A673 (cell line): ENCODE measurements around the gene COG1. TPM values are rescaled to one million over a fixed set of nuclear protein-coding genes. Genes with fewer than 3 reads are reported as not detected.

Source experiments
- BruUV-seq: library from RNA; stranded (reverse); fragments of 400-500 nt; replicated peaks from 2 replicates; lab custom pipeline; 2021; lab: Mats Ljungman, UMichigan
- CTCF ChIA-PET: fragments of 300-600 bp; sonication (Branson Sonifier 250); formaldehyde crosslinking; loops from one replicate; lab custom pipeline; 2022; ENCODE audit warnings: antibody characterized with exemption; lab: Charles Lee
- POLR2A ChIA-PET: fragments of 300-600 bp; sonication (Branson Sonifier 250); formaldehyde crosslinking; loops from one replicate; lab custom pipeline; 2022; ENCODE audit warnings: antibody characterized with exemption; ENCODE audit not compliant: low non-redundant PET; lab: Charles Lee
- DNase-seq: peaks from one replicate; pipeline ENCODE4 v3.0.0-alpha.2; 2015; ENCODE audit warnings: low spot score
- H3K27ac ChIP-seq: fragments of 200-600 bp; sonication (generic); 2 replicates; pipeline ENCODE4 v1.5.1; 2016; ENCODE audit warnings: mixed run types, low read depth, mild to moderate bottlenecking, mixed read lengths, antibody characterized with exemption, low read length; ENCODE audit not compliant: poor library complexity, severe bottlenecking
- H3K27me3 ChIP-seq: fragments of 200-600 bp; sonication (generic); replicated peaks from 2 replicates; pipeline ENCODE4 v1.6.1; 2017; ENCODE audit warnings: mixed run types, low read depth, mild to moderate bottlenecking, mixed read lengths, antibody characterized with exemption, low read length; ENCODE audit not compliant: insufficient read depth, poor library complexity
- H3K36me3 ChIP-seq: fragments of 200-600 bp; sonication (generic); 2 replicates; pipeline ENCODE4 v1.6.1; 2016; ENCODE audit warnings: mixed run types, mild to moderate bottlenecking, mixed read lengths, antibody characterized with exemption, low read length; ENCODE audit not compliant: insufficient read depth, poor library complexity, severe bottlenecking
- H3K4me1 ChIP-seq: fragments of 200-600 bp; sonication (generic); 2 replicates; pipeline ENCODE4 v1.6.1; 2017; ENCODE audit warnings: mixed run types, mild to moderate bottlenecking, mixed read lengths, antibody characterized with exemption, low read length; ENCODE audit not compliant: insufficient read depth, poor library complexity, severe bottlenecking
- H3K4me3 ChIP-seq: fragments of 200-600 bp; sonication (generic); 2 replicates; pipeline ENCODE4 v1.5.1; 2016; ENCODE audit warnings: low read depth, mixed run types, mild to moderate bottlenecking, mixed read lengths, low read length; ENCODE audit not compliant: poor library complexity, severe bottlenecking
- H3K9me3 ChIP-seq: fragments of 200-600 bp; sonication (generic); 2 replicates; pipeline ENCODE4 v1.6.1; 2016; ENCODE audit warnings: mixed run types, low read depth, mild to moderate bottlenecking, mixed read lengths, antibody characterized with exemption, low read length; ENCODE audit not compliant: poor library complexity, severe bottlenecking
- EZH2 ChIP-seq: fragments of 200-600 bp; sonication (generic); IDR thresholded peaks from 2 replicates; pipeline ENCODE4 v1.6.1; 2017; ENCODE audit warnings: borderline replicate concordance, low read depth, mild to moderate bottlenecking, mixed read lengths, antibody characterized with exemption, low read length; ENCODE audit not compliant: poor library complexity, severe bottlenecking
- intact Hi-C: fragments of 100-400 bp; cut with micrococcal nuclease; formaldehyde crosslinking; loops from one replicate; pipeline ENCODE4 v1.10.0; 2022; ENCODE audit not compliant: unreplicated experiment
- total RNA-seq: library from RNA; stranded (reverse); gene quantifications from 2 replicates; pipeline ENCODE4 v1.2.3, GENCODE V29; 2021
- TF ChIP-seq, protein P1 (sequence below): fragments of 300-800, 200-600 bp; sonication (generic); conservative IDR thresholded peaks from 2 replicates; pipeline ENCODE4 v1.5.1; 2017; ENCODE audit warnings: low read depth, mild to moderate bottlenecking, antibody characterized with exemption, low read length, moderate library complexity, mixed read lengths

The COG1 gene
- total RNA-seq, 1 experiment from 2014 or later = 32.2 TPM

DNA sequence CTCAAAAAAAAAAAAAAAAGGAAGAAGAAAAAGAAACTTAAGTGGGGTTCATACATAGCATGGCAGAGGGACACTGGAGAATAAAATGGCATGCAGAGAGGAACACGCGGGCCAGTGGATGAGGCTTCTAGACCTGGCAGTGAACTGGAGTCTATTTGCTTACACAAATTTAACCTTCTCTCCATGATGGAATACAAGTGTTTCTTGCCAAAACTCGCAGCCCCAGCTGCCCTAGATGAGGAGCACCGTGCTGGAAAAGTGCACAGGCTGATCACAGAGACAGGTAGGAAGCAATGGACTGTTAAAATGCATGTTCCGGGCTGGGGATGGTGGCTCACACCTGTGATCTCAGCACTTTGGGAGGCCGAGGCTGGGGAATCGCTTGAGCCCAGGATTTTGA, 18.7 kb upstream of the COG1 start:
- CTCF ChIA-PET = no interaction called here
- intact Hi-C loops = no loop called here

DNA sequence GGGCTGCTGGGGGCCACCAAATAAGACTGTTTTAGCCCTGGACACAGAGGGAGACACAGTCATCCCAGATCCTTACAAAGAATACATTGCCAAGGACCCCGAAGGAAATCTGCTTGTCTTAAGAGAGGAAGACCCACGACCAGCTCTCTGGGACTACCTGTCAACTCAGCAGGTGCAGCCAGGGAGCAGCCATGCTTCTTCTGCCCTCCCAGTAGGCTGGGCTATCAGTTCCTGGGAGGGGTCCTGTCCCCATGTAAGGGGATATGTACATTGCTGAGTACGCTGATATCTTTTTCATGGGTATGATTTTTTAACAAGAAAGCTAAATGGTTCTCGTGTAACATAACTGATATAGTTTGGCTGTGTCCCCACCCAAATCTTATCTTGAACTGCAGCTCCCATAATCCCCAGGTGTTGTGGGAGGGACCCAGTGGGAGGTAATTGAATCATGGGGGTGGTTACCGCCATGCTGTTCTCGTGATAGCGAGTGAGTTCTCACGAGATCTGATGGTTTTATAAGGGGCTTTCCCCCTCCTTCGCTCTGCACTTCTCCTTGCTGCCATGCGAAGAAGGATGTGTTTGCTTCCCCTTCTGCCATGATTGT, 16.8 kb upstream of the COG1 start:
- H3K9me3 ChIP-seq = no peaks in the 10 kb centered on the region
- BruUV-seq = no TSS peak
- CTCF ChIA-PET = no interaction called here
- POLR2A ChIA-PET = no interaction called here
- H3K4me3 ChIP-seq = no peak overlapping the region
- intact Hi-C loops = no loop called here
- no peaks in the 10 kb centered on the region for H3K36me3 ChIP-seq
- no peaks in the 10 kb centered on the region for H3K4me1 ChIP-seq
- no peaks in the 10 kb centered on the region for H3K27me3 ChIP-seq
- TF ChIP-seq, protein P1, sequence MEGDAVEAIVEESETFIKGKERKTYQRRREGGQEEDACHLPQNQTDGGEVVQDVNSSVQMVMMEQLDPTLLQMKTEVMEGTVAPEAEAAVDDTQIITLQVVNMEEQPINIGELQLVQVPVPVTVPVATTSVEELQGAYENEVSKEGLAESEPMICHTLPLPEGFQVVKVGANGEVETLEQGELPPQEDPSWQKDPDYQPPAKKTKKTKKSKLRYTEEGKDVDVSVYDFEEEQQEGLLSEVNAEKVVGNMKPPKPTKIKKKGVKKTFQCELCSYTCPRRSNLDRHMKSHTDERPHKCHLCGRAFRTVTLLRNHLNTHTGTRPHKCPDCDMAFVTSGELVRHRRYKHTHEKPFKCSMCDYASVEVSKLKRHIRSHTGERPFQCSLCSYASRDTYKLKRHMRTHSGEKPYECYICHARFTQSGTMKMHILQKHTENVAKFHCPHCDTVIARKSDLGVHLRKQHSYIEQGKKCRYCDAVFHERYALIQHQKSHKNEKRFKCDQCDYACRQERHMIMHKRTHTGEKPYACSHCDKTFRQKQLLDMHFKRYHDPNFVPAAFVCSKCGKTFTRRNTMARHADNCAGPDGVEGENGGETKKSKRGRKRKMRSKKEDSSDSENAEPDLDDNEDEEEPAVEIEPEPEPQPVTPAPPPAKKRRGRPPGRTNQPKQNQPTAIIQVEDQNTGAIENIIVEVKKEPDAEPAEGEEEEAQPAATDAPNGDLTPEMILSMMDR = no peak
- TF ChIP-seq EZH2 = no peak
- no peak overlapping the region for H3K27ac ChIP-seq
- DNase-seq = no peak

More for the DNA sequence above, 18.7 kb upstream of the COG1 start:
- Histone ChIP-seq H3K4me1 (no peaks in the 10 kb centered on the region), H3K9me3 (no peaks in the 10 kb centered on the region), H3K27ac (no peak overlapping the region), H3K4me3 (no peak overlapping the region), H3K27me3 (no peaks in the 10 kb centered on the region), H3K36me3 (no peaks in the 10 kb centered on the region)
- POLR2A ChIA-PET = no interaction called here
- no peak for DNase-seq
- BruUV-seq = no TSS peak
- no peak for TF ChIP-seq EZH2
- TF ChIP-seq, protein P1 = no peak

DNA sequence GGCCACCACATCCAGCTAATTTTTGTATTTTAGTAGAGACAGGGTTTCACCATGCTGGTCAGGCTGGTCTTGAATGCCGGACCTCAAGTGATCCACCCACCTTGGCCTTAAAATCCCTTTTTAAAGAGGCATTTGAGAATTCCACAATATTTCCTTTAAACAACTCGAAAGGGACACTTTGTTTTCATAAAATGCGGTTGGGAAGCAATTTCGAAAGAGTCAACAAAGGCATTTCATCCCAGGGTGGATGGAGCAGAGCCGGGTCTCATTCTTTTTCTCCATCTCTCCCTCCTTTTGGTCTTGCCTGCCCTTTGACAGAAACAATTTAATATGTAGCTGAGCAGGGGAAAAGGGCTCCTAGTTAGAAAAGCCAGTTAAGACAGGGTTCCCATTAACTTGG, 13.5 kb upstream of the COG1 start:
- intact Hi-C loops = no loop called here
- Histone ChIP-seq H3K36me3 (no peaks in the 10 kb centered on the region), H3K9me3 (no peaks in the 10 kb centered on the region), H3K27ac (no peak overlapping the region), H3K27me3 (no peaks in the 10 kb centered on the region), H3K4me3 (no peak overlapping the region), H3K4me1 (no peaks in the 10 kb centered on the region)
- CTCF ChIA-PET = no interaction called here
- no peak for DNase-seq
- TF ChIP-seq, protein P1 = no peak
- no peak for TF ChIP-seq EZH2
- POLR2A ChIA-PET = no interaction called here
- BruUV-seq = no TSS peak
